Fibroblast of skin of left biceps (primary cell): ENCODE results near the gene NRP2.

ENCODE experiments used
- DNase-seq, 2 experiments: peaks; one replicate each; pipeline ENCODE4 v3.0.0-alpha.2; 2013; ENCODE audit warnings: low read depth in 2 of 2

NRP2 gene

GRCh38 chr2:205686783-205687640 lies 4.7 kb downstream of the NRP2 start:
- DNase-seq, result no peak

- DNase-seq, result no peak
These were observed 5.3 kb downstream of the NRP2 start for GRCh38 chr2:205687641-205687956.

- no peak for DNase-seq
These were observed 6.3 kb downstream of the NRP2 start for GRCh38 chr2:205688417-205689200.

GRCh38 chr2:205689820-205690219 lies 7.5 kb downstream of the NRP2 start:
- DNase-seq, result no peak

- DNase-seq, result no peak
These were observed 9.8 kb downstream of the NRP2 start for GRCh38 chr2:205692104-205692503.

GRCh38 chr2:205694256-205694655 lies 12.0 kb downstream of the NRP2 start:
- DNase-seq, result no peak

GRCh38 chr2:205695460-205695991 lies 13.2 kb downstream of the NRP2 start:
- DNase-seq, result peak; percentile 61 to 65

- DNase-seq, result no peak
These were observed 14.1 kb downstream of the NRP2 start for GRCh38 chr2:205696331-205696926.

- peak; percentile 86 to 92 for DNase-seq
These were observed 14.7 kb downstream of the NRP2 start for GRCh38 chr2:205696927-205697441.

GRCh38 chr2:205698286-205699268 lies 16.3 kb downstream of the NRP2 start:
- DNase-seq, result no peak

GRCh38 chr2:205699515-205700289 lies 17.4 kb downstream of the NRP2 start:
- DNase-seq, result no peak

GRCh38 chr2:205700331-205701132 lies 18.2 kb downstream of the NRP2 start:
- peak in 1 of 2 experiments; percentile 52 for DNase-seq

- DNase-seq, result no peak
These were observed 19.2 kb downstream of the NRP2 start for GRCh38 chr2:205701509-205701908.

- no peak for DNase-seq
These were observed 20.3 kb downstream of the NRP2 start for GRCh38 chr2:205702576-205702975.

GRCh38 chr2:205703471-205704126 lies 21.3 kb downstream of the NRP2 start:
- DNase-seq, result no peak

- peak in 1 of 2 experiments; percentile 54 for DNase-seq
These were observed 21.9 kb downstream of the NRP2 start for GRCh38 chr2:205704127-205704741.

GRCh38 chr2:205705511-205706349 lies 23.4 kb downstream of the NRP2 start:
- no peak for DNase-seq
